Right renal cortex interstitium (tissue), 3 donors: Measurements from ENCODE around the gene GIMAP5. TPM values are rescaled to one million over a fixed set of nuclear protein-coding genes. Genes with fewer than 3 reads are reported as not detected.
"Not testable (repeated sequence)": the region's sequence is repeated elsewhere in the genome, so short reads cannot be mapped to it uniquely, and the experiment has no call there.

Experiments
- DNase-seq, 3 donors: peaks; one replicate each; pipeline ENCODE4 v3.0.0-alpha.2; 2013; ENCODE audit warnings: low read depth in 3 of 3, low spot score in 2 of 3
- polyA plus RNA-seq, 3 donors: library from polyadenylated mRNA; unstranded; fragments of 120-200 nt; gene quantifications; one replicate each; pipeline ENCODE4 v1.2.1, GENCODE V29; 2013; ENCODE audit not compliant: insufficient read length in 3 of 3

The GIMAP5 gene
- polyA plus RNA-seq, 3 donors: 5.9 to 7.3 (median 6.9) TPM

- no peak for DNase-seq
These were observed 29.1 kb downstream of the GIMAP5 start for GRCh38 chr7:150766334-150766709.

GRCh38 chr7:150769768-150770167 lies 32.5 kb downstream of the GIMAP5 start:
- no peak for DNase-seq

GRCh38 chr7:150774131-150774530 lies 36.9 kb downstream of the GIMAP5 start:
- DNase-seq: not testable (repeated sequence)

GRCh38 chr7:150778014-150778737 lies 41.0 kb downstream of the GIMAP5 start:
- no peak for DNase-seq

- peak; percentile 50 to 72 (median 64) for DNase-seq
These were observed 41.6 kb downstream of the GIMAP5 start for GRCh38 chr7:150778738-150779301.

GRCh38 chr7:150780292-150780691 lies 43.1 kb downstream of the GIMAP5 start:
- DNase-seq: no peak

- no peak for DNase-seq
These were observed 43.9 kb downstream of the GIMAP5 start for GRCh38 chr7:150781103-150781502.

- DNase-seq: no peak
These were observed 44.7 kb downstream of the GIMAP5 start for GRCh38 chr7:150781961-150782360.

- DNase-seq: no peak
These were observed 47.0 kb downstream of the GIMAP5 start for GRCh38 chr7:150784120-150784736.

- no peak for DNase-seq
These were observed 47.7 kb downstream of the GIMAP5 start for GRCh38 chr7:150784954-150785353.

- no peak for DNase-seq
These were observed 50.4 kb downstream of the GIMAP5 start for GRCh38 chr7:150787321-150788281.

- DNase-seq: no peak
These were observed 51.5 kb downstream of the GIMAP5 start for GRCh38 chr7:150788474-150789269.

GRCh38 chr7:150790416-150791075 lies 53.3 kb downstream of the GIMAP5 start:
- DNase-seq: no peak

- DNase-seq: no peak
These were observed 54.1 kb downstream of the GIMAP5 start for GRCh38 chr7:150791304-150791703.

GRCh38 chr7:150791746-150792452 lies 54.7 kb downstream of the GIMAP5 start:
- no peak for DNase-seq
